Liver (tissue), 9 donors: ENCODE measurements around the gene ZNF565. TPM values are rescaled to one million over a fixed set of nuclear protein-coding genes. Genes with fewer than 3 reads are reported as not detected.

ENCODE experiments used
- DNase-seq: peaks from one replicate; pipeline ENCODE4 v3.0.0-alpha.2; 2017; ENCODE audit warnings: low spot score
- H3K27ac ChIP-seq, 2 donors: one replicate each; pipeline ENCODE4 v1.7.0; 2013; ENCODE audit warnings: inconsistent platforms in 2 of 2, low read length in 2 of 2, control low read depth in 1 of 2, low read depth in 1 of 2, mild to moderate bottlenecking in 1 of 2
- H3K27me3 ChIP-seq, 4 donors: one replicate each; pipeline versions ENCODE4 v1.6.1 to v1.7.0; 2013; ENCODE audit warnings: low read length in 3 of 4, inconsistent platforms in 1 of 4, mild to moderate bottlenecking in 1 of 4, moderate library complexity in 1 of 4; ENCODE audit not compliant: control insufficient read depth in 4 of 4, insufficient read depth in 4 of 4
- H3K36me3 ChIP-seq, 4 donors: one replicate each; pipeline versions ENCODE4 v1.6.1 to v1.7.0; 2013; ENCODE audit warnings: low read length in 3 of 4, mild to moderate bottlenecking in 3 of 4, low read depth in 1 of 4, moderate library complexity in 1 of 4; ENCODE audit not compliant: control insufficient read depth in 4 of 4, insufficient read depth in 3 of 4
- H3K4me1 ChIP-seq, 4 donors: one replicate each; pipeline versions ENCODE4 v1.6.1 to v1.7.0; 2013; ENCODE audit warnings: low read length in 3 of 4, mild to moderate bottlenecking in 3 of 4, moderate library complexity in 1 of 4; ENCODE audit not compliant: control insufficient read depth in 4 of 4, insufficient read depth in 4 of 4
- H3K4me3 ChIP-seq, 3 donors: one replicate each; pipeline versions ENCODE4 v1.6.1 to v1.7.0; 2013; ENCODE audit warnings: low read length in 3 of 3, control low read depth in 1 of 3, low read depth in 1 of 3, mild to moderate bottlenecking in 1 of 3
- H3K9ac ChIP-seq, 2 donors: one replicate each; pipeline ENCODE4 v1.7.0; 2013; ENCODE audit warnings: low read length in 2 of 2, mild to moderate bottlenecking in 2 of 2, moderate library complexity in 2 of 2, control low read depth in 1 of 2, low read depth in 1 of 2
- H3K9me3 ChIP-seq, 4 donors: one replicate each; pipeline versions ENCODE4 v1.6.1 to v1.7.0; 2013; ENCODE audit warnings: low read length in 3 of 4; ENCODE audit not compliant: control insufficient read depth in 4 of 4
- EGR1 ChIP-seq, 2 donors: IDR thresholded peaks; 2 replicates each; pipeline ENCODE4 v1.6.1; 2016 to 2018; ENCODE audit warnings: antibody characterized with exemption in 2 of 2, low read depth in 2 of 2
- FOXA1 ChIP-seq: IDR thresholded peaks from 2 replicates; pipeline ENCODE4 v1.6.1; 2016; ENCODE audit warnings: antibody characterized with exemption
- FOXA2 ChIP-seq: IDR thresholded peaks from 2 replicates; pipeline ENCODE4 v1.6.1; 2016; ENCODE audit warnings: antibody characterized with exemption
- HNF4A ChIP-seq, 2 donors: conservative IDR thresholded peaks; 2 replicates each; pipeline ENCODE4 v1.6.1; 2016; ENCODE audit warnings: antibody characterized with exemption in 2 of 2, mild to moderate bottlenecking in 2 of 2
- HNF4G ChIP-seq: IDR thresholded peaks from 2 replicates; pipeline ENCODE4 v1.6.1; 2016; ENCODE audit warnings: antibody characterized with exemption
- JUND ChIP-seq, 2 donors: IDR thresholded peaks; 2 replicates each; pipeline ENCODE4 v1.6.1; 2016; ENCODE audit warnings: antibody characterized with exemption in 2 of 2
- NR2F2 ChIP-seq: IDR thresholded peaks from 2 replicates; pipeline ENCODE4 v1.6.1; 2016; ENCODE audit warnings: antibody characterized with exemption
- RAD21 ChIP-seq, 2 donors: IDR thresholded peaks; 2 replicates each; pipeline ENCODE4 v1.6.1; 2016; ENCODE audit warnings: antibody characterized with exemption in 2 of 2, mild to moderate bottlenecking in 2 of 2
- REST ChIP-seq: IDR thresholded peaks from 2 replicates; pipeline ENCODE4 v1.6.1; 2016; ENCODE audit warnings: antibody characterized with exemption, mild to moderate bottlenecking
- RXRA ChIP-seq, 2 donors: IDR thresholded peaks; 2 replicates each; pipeline ENCODE4 v1.6.1; 2017 to 2018; ENCODE audit warnings: antibody characterized with exemption in 2 of 2, mild to moderate bottlenecking in 1 of 2
- SP1 ChIP-seq: IDR thresholded peaks from 2 replicates; pipeline ENCODE4 v1.6.1; 2018; ENCODE audit warnings: antibody characterized with exemption, mild to moderate bottlenecking
- TAF1 ChIP-seq: conservative IDR thresholded peaks from 2 replicates; pipeline ENCODE4 v1.6.1; 2016; ENCODE audit warnings: antibody characterized with exemption, mild to moderate bottlenecking
- YY1 ChIP-seq: IDR thresholded peaks from 2 replicates; pipeline ENCODE4 v1.6.1; 2016; ENCODE audit warnings: antibody characterized with exemption, mild to moderate bottlenecking
- WGBS: extraction: QIAGEN DNeasy Blood & Tissue Kit; methylation state at CpG from one replicate; pipeline ENCODE4 v1.1.7; 2013; 5-methylcytosine and 5-hydroxymethylcytosine counted together
- polyA plus RNA-seq, 2 donors: library from polyadenylated mRNA; stranded (reverse) in 1 of 2; unstranded in 1 of 2; fragments of 200-250 nt in 1 of 2; fragments of >200 nt in 1 of 2; fragmentation: Nextera tagmentation in 1 of 2; extraction: Ambion mirVana in 1 of 2; gene quantifications; one replicate each; pipeline versions ENCODE4 v1.2.1 to v1.2.3, GENCODE V29; 2013 to 2015
- total RNA-seq, 2 donors: library from RNA; depleted of rRNA; stranded (reverse); fragments of >200 nt; gene quantifications; one replicate each; pipeline ENCODE4 v1.2.3, GENCODE V29; 2014
- TF ChIP-seq, protein P1 (sequence below): IDR thresholded peaks from 2 replicates; pipeline ENCODE4 v1.6.1; 2016; ENCODE audit warnings: antibody characterized with exemption
- TF ChIP-seq, protein P2 (sequence below): IDR thresholded peaks from 2 replicates; pipeline ENCODE4 v1.6.1; 2016; ENCODE audit warnings: antibody characterized with exemption
- TF ChIP-seq, protein P3 (sequence below): IDR thresholded peaks from 2 replicates; pipeline ENCODE4 v1.6.1; 2016; ENCODE audit warnings: antibody characterized with exemption
- donor health status: healthy.
- donor health status: healthy.
- donor health status: healthy.
- donor health status: healthy.
- donor health status: healthy.

The ZNF565 gene
- total and polyA plus RNA-seq, 4 donors, result 0.95 to 4.9 (median 2.2) TPM

DNA sequence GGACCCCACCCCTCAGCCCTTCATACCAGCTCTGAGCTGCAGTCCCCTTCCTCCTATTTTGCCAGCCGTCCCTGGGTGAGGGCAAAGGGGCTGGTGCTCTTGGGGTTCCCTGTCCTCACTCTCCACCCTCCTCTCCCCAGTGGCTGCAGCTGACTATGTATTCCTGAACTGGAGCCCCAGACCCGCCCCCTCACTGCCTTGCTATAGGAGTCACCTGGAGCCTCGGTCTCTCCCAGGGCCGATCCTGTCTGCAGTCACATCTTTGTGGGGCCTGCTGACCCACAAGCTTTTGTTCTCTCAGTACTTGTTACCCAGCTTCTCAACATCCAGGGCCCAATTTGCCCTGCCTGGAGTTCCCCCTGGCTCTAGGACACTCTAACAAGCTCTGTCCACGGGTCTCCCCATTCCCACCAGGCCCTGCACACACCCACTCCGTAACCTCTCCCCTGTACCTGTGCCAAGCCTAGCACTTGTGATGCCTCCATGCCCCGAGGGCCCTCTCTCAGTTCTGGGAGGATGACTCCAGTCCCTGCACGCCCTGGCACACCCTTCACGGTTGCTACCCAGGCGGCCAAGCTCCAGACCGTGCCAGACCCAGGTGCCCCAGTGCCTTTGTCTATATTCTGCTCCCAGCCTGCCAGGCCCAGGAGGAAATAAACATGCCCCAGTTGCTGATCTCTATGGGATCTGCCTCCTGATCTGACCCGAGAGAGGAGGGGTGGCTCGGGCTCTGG is 64.6 kb downstream of the ZNF565 start:
- Histone ChIP-seq H3K4me3 (no peak overlapping the region), H3K27ac (no peak overlapping the region), H3K9ac (no peak overlapping the region), H3K4me1 (no peaks in the 10 kb centered on the region), H3K9me3 (no peaks in the 10 kb centered on the region), H3K27me3 (no peaks in the 10 kb centered on the region), H3K36me3 (peaks cover 28 to 55% (median 39%) of the 10 kb centered on the region in 4 donors)
- DNase-seq, result no peak
- 93% methylated on average over 13 of the region's 13 CpGs for WGBS
- TF ChIP-seq YY1 (no peak), NR2F2 (no peak), JUND (IDR thresholded peaks at IDR 0.05) (no peak), TAF1 (no peak), REST (no peak), FOXA2 (no peak), RAD21 (IDR thresholded peaks at IDR 0.05) (no peak), HNF4G (no peak), RXRA (IDR thresholded peaks at IDR 0.05) (no peak), SP1 (no peak), EGR1 (IDR thresholded peaks at IDR 0.05; ENCODE audit: low read depth in 2 of 2) (no peak), HNF4A (conservative IDR thresholded peaks at IDR 0.05) (no peak), FOXA1 (no peak)
- TF ChIP-seq, protein P1, sequence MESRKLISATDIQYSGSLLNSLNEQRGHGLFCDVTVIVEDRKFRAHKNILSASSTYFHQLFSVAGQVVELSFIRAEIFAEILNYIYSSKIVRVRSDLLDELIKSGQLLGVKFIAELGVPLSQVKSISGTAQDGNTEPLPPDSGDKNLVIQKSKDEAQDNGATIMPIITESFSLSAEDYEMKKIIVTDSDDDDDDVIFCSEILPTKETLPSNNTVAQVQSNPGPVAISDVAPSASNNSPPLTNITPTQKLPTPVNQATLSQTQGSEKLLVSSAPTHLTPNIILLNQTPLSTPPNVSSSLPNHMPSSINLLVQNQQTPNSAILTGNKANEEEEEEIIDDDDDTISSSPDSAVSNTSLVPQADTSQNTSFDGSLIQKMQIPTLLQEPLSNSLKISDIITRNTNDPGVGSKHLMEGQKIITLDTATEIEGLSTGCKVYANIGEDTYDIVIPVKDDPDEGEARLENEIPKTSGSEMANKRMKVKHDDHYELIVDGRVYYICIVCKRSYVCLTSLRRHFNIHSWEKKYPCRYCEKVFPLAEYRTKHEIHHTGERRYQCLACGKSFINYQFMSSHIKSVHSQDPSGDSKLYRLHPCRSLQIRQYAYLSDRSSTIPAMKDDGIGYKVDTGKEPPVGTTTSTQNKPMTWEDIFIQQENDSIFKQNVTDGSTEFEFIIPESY, result no peak
- TF ChIP-seq, protein P2, sequence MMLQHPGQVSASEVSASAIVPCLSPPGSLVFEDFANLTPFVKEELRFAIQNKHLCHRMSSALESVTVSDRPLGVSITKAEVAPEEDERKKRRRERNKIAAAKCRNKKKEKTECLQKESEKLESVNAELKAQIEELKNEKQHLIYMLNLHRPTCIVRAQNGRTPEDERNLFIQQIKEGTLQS, result no peak
- TF ChIP-seq, protein P3, sequence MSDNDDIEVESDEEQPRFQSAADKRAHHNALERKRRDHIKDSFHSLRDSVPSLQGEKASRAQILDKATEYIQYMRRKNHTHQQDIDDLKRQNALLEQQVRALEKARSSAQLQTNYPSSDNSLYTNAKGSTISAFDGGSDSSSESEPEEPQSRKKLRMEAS, result no peak

GRCh38 chr19:36144624-36145023 is 69.8 kb downstream of the ZNF565 start:
- H3K9ac ChIP-seq, result no peak overlapping the region
- no peak for DNase-seq

More at GRCh38 chr19:36144624-36145023, 69.8 kb downstream of the ZNF565 start:
- WGBS, result 97% methylated on average over 6 of the region's 6 CpGs
- no peak for TF ChIP-seq FOXA1
- no peak for TF ChIP-seq FOXA2
- TF ChIP-seq NR2F2, result no peak
- peaks cover 25 to 55% (median 44%) of the 10 kb centered on the region in 4 donors for H3K36me3 ChIP-seq
- H3K27me3 ChIP-seq, result no peaks in the 10 kb centered on the region
- no peak overlapping the region for H3K4me3 ChIP-seq
- no peaks in the 10 kb centered on the region for H3K9me3 ChIP-seq
- peaks cover 4 to 8% (median 6%) of the 10 kb centered on the region in 4 donors for H3K4me1 ChIP-seq
- H3K27ac ChIP-seq, result no peak overlapping the region
